A673 (cell line): Measurements from ENCODE around the gene SFMBT2.

Source experiments
- EZH2 ChIP-seq: fragments of 200-600 bp; sonication (generic); IDR thresholded peaks from 2 replicates; pipeline ENCODE4 v1.6.1; 2017; ENCODE audit warnings: borderline replicate concordance, low read depth, mild to moderate bottlenecking, mixed read lengths, antibody characterized with exemption, low read length; ENCODE audit not compliant: poor library complexity, severe bottlenecking
- TF ChIP-seq, protein P1 (sequence below): fragments of 300-800, 200-600 bp; sonication (generic); conservative IDR thresholded peaks from 2 replicates; pipeline ENCODE4 v1.5.1; 2017; ENCODE audit warnings: low read depth, mild to moderate bottlenecking, antibody characterized with exemption, low read length, moderate library complexity, mixed read lengths

DNA sequence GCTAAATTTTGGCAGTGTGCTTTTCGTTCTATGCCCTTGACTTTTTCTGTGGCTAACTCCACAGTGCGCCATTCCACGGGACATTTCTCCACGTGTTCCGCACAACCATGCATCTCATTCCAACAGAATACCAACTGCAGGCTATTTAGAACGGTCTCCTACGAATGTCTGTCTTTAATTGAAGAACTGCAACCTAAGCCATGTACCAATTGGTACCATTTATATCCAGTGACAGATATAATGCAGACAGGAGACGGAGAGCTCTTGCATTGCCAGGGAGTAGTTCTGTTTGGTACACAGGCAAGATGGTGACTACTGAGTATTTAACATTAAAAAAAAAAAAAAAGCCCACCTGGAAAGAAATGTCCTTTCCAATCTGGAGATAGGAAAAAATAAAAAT is 9.1 kb downstream of the SFMBT2 start:
- TF ChIP-seq, protein P1, sequence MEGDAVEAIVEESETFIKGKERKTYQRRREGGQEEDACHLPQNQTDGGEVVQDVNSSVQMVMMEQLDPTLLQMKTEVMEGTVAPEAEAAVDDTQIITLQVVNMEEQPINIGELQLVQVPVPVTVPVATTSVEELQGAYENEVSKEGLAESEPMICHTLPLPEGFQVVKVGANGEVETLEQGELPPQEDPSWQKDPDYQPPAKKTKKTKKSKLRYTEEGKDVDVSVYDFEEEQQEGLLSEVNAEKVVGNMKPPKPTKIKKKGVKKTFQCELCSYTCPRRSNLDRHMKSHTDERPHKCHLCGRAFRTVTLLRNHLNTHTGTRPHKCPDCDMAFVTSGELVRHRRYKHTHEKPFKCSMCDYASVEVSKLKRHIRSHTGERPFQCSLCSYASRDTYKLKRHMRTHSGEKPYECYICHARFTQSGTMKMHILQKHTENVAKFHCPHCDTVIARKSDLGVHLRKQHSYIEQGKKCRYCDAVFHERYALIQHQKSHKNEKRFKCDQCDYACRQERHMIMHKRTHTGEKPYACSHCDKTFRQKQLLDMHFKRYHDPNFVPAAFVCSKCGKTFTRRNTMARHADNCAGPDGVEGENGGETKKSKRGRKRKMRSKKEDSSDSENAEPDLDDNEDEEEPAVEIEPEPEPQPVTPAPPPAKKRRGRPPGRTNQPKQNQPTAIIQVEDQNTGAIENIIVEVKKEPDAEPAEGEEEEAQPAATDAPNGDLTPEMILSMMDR, result no peak
- no peak for TF ChIP-seq EZH2
